HTR-8/SVneo (cell line): ENCODE measurements around the gene IRAK1.

Experiments
- DNase-seq: peaks from one replicate; pipeline ENCODE4 v3.0.0; 2011; ENCODE audit warnings: low spot score, mixed read lengths; ENCODE audit not compliant: insufficient read length
- FAIRE-seq: peaks from 2 replicates; lab custom pipeline; 2011; peaks lifted over from hg19 to GRCh38; lab: Jason Lieb, UNC

Gene IRAK1

DNA sequence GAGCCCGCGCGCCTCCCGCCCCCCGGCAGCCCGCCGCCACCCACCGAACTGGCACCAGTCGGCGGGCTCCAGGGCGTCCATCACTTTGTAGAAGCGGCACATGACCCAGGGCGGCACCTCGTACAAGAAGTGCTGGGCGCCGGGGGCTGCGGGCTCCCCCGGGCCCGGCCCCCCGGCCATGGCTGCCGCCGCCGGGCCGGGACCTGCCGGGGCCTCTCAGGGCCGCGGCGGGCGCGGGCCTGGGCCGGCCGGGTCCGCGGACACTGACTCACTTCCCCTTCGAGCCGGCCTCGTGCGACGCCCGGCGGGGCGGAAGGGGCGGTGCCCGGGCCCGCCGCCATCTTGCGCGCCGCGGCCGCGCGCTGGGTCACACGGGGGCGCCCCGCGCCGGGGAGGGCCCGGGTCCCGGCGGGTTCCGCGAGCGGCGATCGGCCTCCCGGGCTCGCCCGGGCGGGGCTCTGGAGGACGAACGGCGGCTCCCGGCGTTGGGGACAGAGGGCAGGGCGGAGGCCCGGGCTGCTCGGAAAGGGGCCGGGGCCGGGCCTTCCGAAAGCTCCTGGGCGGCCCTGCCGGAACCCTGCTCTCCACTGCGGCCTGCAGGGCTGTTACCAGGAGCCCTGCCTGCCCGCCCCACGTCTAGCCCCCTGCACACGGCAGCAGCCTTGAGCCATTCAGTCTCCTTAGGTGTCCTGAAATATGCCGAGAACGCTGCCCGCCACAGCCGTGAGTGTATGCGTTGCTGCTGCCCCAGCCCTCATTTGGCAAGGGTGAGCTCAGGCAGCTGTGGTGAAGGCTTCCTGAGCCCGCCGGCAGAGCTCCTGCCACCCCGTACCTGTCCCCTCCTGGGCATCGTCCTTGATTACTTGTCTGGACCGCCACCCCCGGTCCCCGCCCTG, at the start of gene IRAK1:
IRAK1 (minus strand) TSS at position 270 of the 896 bp plus-strand sequence; CDS start at position 180, 90 bp downstream.
- FAIRE-seq (no peak), DNase-seq (peak; percentile 46)

DNA sequence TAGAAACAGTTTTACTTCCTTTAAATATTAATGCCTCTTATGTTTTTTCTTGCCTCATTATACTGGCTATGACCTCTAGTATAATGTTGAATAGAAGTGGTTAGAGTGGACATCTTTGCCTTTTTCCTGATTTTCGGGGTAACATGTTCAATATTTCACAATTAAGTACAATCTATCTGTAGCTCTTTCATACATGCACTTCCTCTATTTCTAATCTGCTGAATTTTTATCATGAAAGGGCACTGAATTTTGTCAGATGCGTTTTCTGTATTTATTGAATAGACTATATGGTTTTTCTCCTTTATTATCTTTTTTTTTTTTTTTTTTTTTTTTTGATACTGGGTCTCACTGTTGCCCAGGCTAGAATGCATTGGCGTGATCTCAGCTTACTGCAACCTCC, 48.9 kb upstream of the IRAK1 start:
- FAIRE-seq: no peak
- DNase-seq: no peak

DNA sequence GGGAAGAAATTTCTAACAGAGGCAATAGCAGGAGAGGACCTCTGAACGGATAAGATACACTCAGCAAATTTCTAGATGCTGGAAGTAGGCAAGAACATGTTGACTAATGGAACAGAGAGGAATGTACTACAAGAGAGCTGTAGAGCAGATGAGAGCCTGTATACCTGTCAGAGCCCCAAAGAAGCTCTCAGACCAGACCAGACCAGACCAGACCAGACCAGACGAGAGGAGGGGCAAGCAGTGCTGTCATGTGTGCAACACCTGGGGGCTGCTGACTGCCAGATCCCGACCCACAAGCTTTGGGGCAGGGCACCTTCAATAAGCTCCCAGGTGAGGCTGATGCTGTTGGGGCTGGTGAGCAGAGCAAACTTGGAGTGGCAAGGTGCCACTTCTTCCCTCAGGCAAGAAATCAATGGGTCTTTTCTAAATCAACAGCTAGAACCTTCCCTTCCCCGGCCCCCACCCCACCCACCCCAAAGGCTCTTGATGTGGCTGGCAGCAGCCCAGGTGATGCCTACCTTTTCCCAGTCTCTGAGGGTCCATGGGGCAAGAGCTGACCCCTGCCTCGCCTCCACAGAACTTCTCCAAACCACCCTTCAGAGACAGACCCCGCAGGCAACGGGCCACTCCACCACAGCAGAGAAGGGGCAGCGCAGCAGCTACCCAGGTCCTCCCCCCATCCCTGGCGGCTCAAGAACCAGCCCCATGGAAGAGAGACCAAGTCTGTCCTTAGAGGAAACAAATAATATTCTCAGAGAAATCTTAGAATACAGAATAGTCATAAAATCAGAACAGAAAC, 45.1 kb upstream of the IRAK1 start:
- DNase-seq (no peak), FAIRE-seq (no peak)

DNA sequence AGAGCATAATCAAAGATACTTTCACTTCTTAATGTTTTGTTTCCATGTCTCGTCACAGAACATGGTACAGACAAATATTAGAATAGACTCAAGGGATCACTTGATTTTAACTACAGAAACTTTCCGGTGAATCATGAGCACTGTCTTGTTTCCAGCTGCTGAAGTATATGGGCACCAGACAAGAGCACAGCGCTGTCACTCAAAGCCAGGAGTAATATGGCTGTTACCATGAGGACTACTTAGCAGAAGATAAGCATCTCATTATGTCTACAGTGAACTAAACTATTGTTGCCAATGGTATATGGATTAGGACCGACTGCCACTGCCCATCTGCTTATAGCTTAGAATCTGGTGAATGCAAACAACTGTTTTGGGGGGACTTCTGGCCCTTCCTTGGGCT, 43.5 kb upstream of the IRAK1 start:
- FAIRE-seq (no peak), DNase-seq (no peak)

DNA sequence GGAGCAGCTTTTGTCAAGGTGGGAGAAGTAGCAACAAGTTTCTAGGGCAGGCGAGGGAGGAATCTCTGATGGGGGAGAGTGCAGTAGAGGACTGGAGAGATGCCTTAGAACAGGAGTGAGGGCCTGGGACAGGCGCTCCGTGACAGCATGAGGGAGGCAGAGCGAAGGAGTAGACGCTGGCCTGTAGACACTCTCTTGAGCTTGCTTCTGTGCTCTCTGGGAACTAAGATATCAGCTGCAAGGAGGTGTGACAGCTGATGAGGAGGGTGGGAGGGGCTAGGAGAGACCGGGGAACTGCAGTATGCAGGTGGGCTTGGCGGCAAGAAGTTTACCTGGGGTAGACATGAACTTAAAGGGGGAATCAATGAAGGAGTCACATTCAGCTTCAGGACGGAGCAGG, 42.1 kb upstream of the IRAK1 start:
- DNase-seq: no peak
- no peak for FAIRE-seq

DNA sequence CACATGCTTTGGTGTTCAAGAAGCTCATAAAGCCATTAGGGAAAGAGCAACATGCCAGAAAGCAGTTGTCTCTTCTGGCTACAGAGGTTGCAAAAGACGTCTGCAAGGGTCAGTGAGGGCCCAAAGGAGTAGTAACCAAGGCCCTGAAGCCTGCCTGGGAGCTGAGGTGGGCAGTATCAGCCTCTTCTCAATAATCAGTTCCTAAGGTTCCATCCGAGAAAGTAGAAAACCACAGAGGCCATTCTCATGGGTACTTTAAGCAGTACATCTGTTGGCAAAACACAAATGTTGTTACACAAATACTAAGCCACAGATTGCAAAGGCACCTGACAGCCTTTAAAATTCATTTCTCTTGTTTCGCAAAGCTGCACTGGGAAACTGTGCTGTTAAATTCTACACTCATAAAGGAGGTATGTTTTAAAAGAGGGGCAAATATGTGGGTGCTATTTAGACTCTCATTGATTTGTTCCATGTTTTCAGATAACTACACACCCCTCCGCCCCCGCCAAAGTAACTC, 40.1 kb upstream of the IRAK1 start:
- no peak for FAIRE-seq

DNA sequence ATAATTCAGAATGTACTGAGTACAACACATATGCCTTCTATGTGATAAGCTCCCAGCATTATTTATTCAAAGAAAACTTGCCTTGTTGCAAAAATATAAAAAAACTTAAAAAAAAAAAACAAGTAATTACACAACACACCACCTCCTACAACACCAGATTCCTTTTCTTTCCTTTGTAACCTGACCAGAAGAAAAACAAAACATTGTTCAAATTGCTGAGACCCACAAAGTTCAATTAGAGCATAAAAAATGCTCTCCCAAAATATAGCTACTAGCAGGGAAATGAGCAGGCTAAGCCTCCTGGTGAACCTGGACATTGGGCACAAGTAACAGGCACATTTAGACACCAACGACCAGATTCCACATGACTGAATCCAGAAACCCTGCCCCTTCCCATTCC, 39.5 kb upstream of the IRAK1 start:
- DNase-seq (no peak), FAIRE-seq (no peak)

More for the DNA sequence above, 40.1 kb upstream of the IRAK1 start:
- no peak for DNase-seq

DNA sequence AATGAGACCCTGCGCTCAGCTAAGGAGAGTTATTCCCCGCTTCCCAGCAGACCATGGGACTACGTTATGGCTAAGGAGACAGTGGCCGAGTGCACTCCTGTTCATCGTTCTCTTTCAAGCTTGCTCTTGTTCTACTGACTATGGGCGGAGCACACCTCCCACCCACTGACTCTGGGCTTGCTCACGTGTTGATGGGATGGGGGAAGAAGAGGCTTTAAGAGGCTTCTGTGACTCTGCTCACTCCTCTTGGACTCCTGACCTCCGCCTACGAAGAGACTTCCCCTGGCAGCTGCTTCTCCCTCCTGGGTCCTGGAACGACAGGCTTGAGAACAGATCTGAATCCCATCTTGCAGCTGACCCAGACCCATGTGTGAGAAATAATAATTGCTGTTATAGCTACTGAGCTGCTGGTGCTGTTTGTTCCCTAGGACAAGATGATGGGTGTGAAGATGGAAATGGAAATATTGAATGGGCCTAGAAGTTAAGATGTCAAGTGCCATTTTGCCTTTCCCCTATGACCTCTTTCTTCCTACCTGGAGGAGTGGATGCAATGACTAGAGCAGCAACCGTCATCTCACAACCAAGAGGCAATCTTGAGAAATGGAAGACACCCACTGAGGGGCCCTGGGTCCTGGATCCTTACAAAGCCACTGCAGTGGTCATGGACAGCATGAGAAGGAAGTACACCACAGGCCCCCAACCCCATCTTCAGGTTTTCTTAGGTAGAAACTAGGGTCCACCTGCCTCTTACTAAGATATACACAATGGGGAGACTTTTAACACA, 38.7 kb upstream of the IRAK1 start:
- FAIRE-seq: no peak
- no peak for DNase-seq

DNA sequence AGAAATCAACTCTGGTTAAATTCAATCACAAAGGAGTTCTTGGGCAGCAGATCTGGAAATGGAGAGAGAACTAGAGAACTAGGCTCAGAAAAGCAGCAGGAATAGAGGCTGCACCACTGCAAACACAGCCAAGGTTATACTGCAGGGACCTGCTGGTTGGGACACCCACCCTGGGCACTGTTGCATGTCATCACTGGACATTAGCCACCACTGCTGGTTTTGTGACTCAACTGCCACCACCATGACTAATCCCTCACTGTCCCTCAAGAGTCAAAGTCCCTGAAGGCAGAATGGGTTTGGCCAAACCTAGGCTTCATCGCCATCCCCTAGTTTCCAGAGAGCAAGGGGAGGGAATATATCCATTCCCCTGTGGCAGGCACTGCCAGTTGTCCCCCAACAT, 38.1 kb upstream of the IRAK1 start:
- DNase-seq (no peak), FAIRE-seq (no peak)

DNA sequence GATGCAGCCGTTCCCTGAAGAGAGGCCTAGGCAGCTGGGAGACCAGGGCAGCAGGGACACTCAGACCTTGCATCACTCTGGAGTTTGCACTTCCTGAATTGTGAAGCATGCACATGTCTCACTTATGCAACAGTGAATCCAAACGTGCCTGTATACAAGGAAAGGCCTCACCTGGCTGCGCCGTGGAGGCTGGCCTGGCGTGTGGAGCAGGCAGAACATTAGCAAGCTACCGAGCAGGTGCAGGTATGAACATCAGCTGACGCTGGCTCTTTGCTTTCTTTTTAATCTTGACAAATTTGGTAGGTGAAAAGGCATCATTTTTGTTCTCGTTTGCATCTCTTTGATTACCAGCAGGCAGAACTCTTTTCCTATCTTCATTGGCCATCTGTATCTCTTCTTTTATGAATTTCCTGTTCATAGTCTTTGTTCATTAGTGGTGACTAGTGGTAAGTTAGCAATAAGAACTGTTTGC, 37.1 kb upstream of the IRAK1 start:
- DNase-seq (no peak), FAIRE-seq (no peak)

DNA sequence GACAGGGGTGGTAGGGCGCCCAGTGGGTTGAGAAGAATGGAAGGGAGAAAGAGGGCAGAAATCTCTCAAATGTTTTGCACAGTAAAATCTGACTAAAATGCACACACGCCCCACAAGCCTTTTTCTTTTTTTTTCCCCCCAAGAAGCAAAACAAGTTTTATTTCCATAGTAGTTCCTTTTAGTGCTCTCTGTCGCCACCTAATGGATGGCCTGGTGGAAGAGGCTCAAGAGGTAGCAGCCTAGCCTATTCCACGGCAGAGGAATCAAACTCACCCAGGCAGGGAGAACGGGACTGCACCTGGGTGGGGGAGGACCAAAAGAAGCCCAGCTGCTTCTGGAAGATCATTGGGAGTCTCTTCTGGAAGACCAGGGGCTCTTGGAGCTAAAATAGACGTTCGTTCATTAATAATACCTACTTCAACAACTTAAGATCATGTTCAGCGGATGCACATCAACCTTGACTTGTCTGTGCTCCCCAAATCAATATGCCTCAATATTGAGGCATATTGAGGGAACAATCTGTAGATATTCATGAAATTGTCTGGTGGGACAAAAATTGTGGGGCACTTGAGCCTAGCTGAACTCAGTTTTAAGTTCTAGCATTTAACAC, 31.6 kb upstream of the IRAK1 start:
- FAIRE-seq (no peak), DNase-seq (peak; percentile 14)

DNA sequence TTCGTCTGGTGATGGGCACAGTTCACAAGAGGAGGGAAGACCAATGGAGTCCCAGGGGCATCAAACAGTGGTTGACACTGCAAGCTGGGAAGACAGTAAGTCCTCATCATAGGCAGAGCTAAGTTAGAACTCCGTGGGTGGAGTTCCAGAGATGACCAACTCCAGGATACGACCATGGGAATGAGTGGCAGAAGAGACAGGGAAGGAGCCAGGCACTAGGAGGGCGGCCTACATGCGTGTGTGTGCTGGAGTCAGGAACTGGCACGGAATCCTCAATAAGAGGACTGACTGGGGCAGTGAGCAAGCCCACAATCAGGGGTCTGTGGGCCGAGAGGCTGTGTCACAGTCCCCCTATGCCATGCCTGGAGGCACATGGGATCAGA, 30.4 kb upstream of the IRAK1 start:
- no peak for FAIRE-seq
- no peak for DNase-seq

DNA sequence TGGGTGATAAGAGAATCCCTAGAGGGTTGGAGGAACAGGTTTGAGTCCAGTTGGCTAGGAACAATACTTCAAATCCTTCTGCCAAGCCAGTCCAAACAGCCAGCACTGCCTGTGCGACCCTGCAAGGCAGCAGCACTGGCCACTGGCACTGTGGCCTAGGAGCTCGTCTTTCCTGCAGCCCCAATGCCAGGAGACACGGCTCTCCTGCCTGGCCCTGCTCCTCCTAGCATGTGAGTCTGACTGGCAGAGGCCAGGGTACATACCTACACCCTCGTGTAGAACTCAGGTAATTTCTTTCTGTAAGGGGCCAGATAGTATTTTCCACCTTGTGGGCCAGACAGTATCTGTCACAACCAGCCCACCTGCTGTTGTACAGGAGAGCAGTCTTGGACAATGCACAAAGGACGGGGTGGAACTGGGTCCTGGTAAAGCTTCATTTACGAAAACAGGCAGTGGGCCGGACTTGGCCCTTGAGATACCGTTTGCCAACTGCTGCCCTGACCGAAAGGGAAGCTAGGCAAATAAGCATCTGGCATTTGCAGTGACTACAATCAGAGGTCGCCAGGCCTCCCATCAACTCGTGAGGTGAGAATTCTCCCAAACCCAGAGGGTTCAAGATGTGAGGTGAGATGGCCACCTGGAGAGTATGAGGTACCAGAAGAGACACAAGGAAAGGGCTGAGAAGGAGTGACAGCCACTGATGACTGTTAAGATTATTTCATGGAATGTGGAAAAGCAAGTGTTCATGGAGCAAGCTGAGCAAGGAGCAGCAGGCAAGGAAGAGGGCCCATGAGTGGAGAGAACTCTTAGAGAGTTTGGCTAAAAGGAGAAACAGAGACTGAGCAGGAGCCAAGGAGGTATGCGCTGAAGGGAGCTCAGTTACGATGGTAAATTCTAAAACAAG, 29.8 kb upstream of the IRAK1 start:
- DNase-seq (no peak), FAIRE-seq (no peak)

DNA sequence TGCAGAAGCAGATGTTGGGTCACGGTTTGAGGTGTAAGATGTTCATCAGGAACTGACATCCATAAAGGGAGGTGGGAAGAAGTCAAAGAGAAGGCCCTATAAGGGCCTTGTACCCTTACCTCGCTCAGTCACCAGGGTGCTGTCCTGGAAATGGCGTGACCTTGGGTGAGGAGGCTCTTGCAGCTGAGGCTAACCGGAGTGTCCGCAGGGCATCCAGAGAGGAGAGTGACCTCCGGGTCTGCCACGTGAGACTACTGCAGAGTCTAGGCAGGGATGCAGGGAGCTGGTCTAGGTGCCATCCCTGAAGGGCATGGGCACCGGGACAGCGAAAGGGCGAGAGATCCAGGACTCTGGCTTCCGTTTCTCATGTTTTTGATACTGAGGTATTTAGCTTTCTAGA, 28.7 kb upstream of the IRAK1 start:
- FAIRE-seq: no peak

DNA sequence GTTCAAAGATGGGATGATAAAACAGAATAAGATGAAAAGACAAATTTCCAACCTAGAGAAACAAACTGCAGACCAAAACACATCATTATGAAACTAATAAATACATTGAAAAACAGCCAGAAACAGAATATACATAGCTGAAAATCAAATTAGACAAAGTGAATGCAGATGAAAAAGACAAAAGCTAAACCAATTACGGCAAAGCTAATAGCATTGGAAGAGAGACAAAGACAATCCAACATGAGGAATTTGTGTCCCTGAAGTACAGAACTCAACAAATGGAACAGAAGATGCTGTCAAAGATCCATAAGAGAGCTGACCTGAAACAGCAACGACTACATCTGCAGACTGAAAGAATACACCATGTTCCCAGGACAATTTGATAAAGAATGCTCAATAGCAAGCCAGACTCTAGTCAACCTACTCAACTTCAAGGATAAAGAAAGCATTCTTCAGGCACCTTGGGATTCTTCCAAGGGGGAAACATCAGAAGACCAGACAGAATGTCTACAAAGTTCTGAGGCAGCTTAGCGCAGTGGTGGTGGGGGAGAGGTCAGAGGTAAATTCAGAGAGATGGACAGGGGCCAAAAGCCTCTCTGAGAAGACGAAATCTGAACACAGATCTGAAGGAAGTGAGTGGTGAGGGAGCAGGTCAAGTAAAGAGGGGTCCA, 27.4 kb upstream of the IRAK1 start:
- FAIRE-seq (no peak), DNase-seq (no peak)

More for the DNA sequence above, 28.7 kb upstream of the IRAK1 start:
- DNase-seq: no peak

DNA sequence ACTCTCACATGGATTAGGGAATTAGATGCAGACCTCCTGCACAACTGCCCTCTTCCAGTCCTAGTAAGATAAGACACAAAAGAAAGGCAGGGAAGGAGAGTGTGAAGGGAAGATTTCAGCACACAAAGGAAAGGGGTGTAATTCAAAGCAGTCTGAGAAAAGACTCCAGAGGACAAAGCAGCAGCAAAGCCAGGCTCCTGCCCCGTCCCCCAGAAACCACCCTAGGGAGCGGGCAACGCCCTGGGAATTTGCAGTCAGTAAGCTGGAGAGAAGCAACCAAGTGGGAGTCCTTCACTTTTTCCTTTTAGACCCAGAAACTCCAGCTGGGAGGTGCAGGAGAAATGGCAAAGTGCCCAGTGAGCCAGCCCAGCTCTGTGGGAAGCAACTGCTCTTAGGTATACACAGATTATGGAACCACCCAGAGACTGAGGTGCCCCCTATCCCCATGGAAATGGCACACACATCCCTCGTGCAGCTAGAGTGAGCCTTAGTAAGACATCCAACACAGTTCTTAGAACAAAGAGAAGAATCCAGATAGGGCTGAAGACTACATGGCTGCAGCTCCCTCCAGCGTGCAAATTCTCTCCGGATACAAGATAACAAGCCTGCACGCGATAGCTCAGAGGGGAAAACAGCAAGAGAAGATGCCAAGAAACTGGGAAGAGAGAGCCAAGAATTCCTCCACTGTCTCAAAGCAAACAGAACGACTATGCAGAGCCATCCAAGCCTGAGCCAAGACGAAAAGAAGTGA, 26.5 kb upstream of the IRAK1 start:
- DNase-seq (no peak), FAIRE-seq (no peak)

DNA sequence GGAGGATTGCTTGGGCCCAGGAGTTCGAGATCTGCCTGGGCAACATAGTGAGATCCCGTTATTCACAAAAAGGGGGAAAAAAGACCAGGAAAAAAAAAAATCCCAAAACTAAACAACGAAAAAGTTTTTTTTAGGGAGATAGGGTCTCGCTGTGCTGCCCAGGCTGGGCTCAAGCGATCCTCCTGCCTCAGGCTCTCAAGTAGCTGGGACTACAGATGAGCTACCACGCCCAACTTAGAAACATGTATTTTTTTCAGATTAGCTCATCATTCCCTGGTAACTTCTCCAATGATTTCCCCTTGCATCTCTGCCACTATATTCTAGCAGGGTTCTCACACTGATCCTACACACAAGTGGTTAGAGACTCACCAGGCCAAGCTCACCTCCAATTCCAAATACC, 24.4 kb upstream of the IRAK1 start:
- no peak for DNase-seq

More for the DNA sequence above, 24.4 kb upstream of the IRAK1 start:
- FAIRE-seq: no peak
